PC-3 (cell line): Measurements from ENCODE around the gene CTSF.

Source experiments
- CTCF ChIP-seq: fragments of 300-600 bp; sonication (generic); conservative IDR thresholded peaks from 2 replicates; pipeline ENCODE4 v1.5.1; 2017; ENCODE audit warnings: antibody characterized with exemption, low read depth, mild to moderate bottlenecking, low read length
- EZH2 ChIP-seq: fragments of 300-600 bp; sonication (generic); IDR thresholded peaks from one replicate; pipeline ENCODE4 v1.6.1; 2017; ENCODE audit warnings: antibody characterized with exemption, mild to moderate bottlenecking, low read length; ENCODE audit not compliant: unreplicated experiment
- EZH2phosphoT487 ChIP-seq: fragments of 300-600 bp; sonication (generic); IDR thresholded peaks from 2 replicates; pipeline ENCODE4 v1.6.1; 2018; ENCODE audit warnings: mild to moderate bottlenecking, antibody characterized with exemption, low read length, borderline replicate concordance

- TF ChIP-seq CTCF (no peak), EZH2phosphoT487 (no peak), EZH2 (no peak)
Observed at GRCh38 chr11:66612458-66612857, 44.1 kb upstream of the CTSF start.
